ENCODE measurements around the gene NEGR1.

The NEGR1 gene

GRCh38 chr1:72170246-72170645, 112.1 kb downstream of the NEGR1 start:
- no peak for DNase-seq (ENCODE audit: low read depth, low spot score)
- no peak overlapping the region for H3K4me3 ChIP-seq (ENCODE audit: low read depth, low read length)
- CTCF ChIA-PET = no interaction called here
- TF ChIP-seq CTCF (IDR thresholded peaks at IDR 0.05; ENCODE audit: insufficient read depth, low read length, missing control alignments) = no peak
- POLR2A ChIA-PET = no interaction called here

GRCh38 chr1:72166426-72166825, 115.9 kb downstream of the NEGR1 start:
- CTCF ChIA-PET = no interaction called here
- TF ChIP-seq CTCF (IDR thresholded peaks at IDR 0.05; ENCODE audit: insufficient read depth, low read length, missing control alignments) = no peak
- no peak for DNase-seq (ENCODE audit: low read depth, low spot score)
- POLR2A ChIA-PET = no interaction called here
- H3K4me3 ChIP-seq (ENCODE audit: low read depth, low read length) = no peak overlapping the region

DNA sequence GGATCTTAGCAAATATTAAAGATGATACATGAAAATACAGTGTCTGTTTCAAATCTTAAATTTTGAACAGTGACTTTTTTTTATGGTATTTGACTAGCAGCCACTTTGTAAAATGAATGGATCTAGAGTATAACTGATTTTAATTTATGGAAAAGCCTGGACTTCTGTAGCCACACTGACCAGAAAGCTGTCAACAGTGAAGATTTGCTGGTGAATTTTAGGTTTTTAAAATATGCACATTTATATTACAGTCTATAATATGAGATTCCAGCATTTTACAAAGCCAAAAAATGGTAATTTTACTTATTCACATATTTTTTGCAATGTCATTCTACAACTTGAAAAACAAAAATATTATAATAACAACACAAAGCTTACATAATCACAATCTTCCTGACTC, 131.8 kb downstream of the NEGR1 start:
- TF ChIP-seq CTCF (IDR thresholded peaks at IDR 0.05; ENCODE audit: insufficient read depth, low read length, missing control alignments) = no peak
- DNase-seq (ENCODE audit: low read depth, low spot score) = no peak
- CTCF ChIA-PET = no interaction called here

DNA sequence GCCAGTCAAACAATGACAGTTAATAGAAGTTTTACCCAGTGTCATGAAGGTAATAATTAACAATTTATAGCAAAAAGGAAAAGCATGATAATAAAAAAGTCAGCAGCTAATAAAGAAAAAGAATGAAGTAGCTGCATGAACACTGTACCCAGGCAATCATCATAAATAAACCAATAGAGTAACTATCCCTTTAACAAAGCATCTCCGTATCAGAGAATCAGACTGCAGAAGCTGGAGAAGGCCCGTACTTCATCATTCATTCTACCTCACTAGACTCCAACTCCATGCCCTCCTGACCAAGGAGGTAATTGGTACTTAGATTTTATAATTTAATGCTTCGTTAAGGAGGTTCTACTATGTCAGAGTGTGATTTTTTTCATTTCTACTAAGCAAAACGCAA, 140.5 kb downstream of the NEGR1 start:
- no peak overlapping the region for H3K4me3 ChIP-seq (ENCODE audit: low read depth, low read length)
- ChIA-PET CTCF (no interaction called here), POLR2A (no interaction called here)
- TF ChIP-seq CTCF (IDR thresholded peaks at IDR 0.05; ENCODE audit: insufficient read depth, low read length, missing control alignments) = no peak
- no peak for DNase-seq (ENCODE audit: low read depth, low spot score)

More for the DNA sequence above, 131.8 kb downstream of the NEGR1 start:
- POLR2A ChIA-PET = no interaction called here
- H3K4me3 ChIP-seq (ENCODE audit: low read depth, low read length) = no peak overlapping the region

DNA sequence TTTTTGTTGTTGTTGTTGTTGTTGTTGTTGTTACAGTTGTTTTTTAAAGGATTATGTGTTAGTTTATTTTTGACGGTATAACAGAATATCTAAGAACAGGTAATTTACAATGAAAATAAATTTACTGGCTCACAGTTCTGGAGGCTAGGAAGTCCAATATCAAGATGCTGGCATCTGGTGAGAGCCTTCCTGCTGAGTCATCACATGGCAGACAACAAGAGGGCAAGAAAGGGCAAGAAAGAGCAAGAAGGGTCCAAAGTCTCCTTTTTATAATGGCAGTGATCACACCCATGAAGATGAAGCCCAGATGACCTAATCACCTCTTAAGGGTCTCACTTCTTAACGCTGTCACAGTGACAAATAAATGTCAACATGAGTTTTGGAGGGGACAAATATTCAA, 142.1 kb downstream of the NEGR1 start:
- DNase-seq (ENCODE audit: low read depth, low spot score) = no peak
- no peak for TF ChIP-seq CTCF (IDR thresholded peaks at IDR 0.05; ENCODE audit: insufficient read depth, low read length, missing control alignments)
- POLR2A ChIA-PET = no interaction called here
- CTCF ChIA-PET = no interaction called here
- no peak overlapping the region for H3K4me3 ChIP-seq (ENCODE audit: low read depth, low read length)

- no peak for DNase-seq (ENCODE audit: low read depth, low spot score)
- TF ChIP-seq CTCF (IDR thresholded peaks at IDR 0.05; ENCODE audit: insufficient read depth, low read length, missing control alignments) = no peak
- ChIA-PET CTCF (no interaction called here), POLR2A (no interaction called here)
- H3K4me3 ChIP-seq (ENCODE audit: low read depth, low read length) = no peak overlapping the region
These were observed 144.7 kb downstream of the NEGR1 start for GRCh38 chr1:72137656-72138055.

All from AG04449 (cell line).